Testis (tissue), 2 donors: Measurements from ENCODE around the gene ENTREP1.

Source experiments
- POLR2A ChIP-seq: fragments of 450-650 bp; IDR thresholded peaks from one replicate; pipeline ENCODE4 v1.6.1; 2017; ENCODE audit warnings: antibody characterized with exemption, mild to moderate bottlenecking, moderate library complexity
- TF ChIP-seq, protein P1 (sequence below), 3 experiments: fragments of 450-650 bp in 2 of 3; fragments of 200-600 bp in 1 of 3; sonication (generic) in 1 of 3; IDR thresholded peaks; one replicate each; pipeline ENCODE4 v1.5.1; 2016 to 2019; ENCODE audit warnings: antibody characterized with exemption in 3 of 3, mild to moderate bottlenecking in 2 of 3, moderate library complexity in 1 of 3

DNA sequence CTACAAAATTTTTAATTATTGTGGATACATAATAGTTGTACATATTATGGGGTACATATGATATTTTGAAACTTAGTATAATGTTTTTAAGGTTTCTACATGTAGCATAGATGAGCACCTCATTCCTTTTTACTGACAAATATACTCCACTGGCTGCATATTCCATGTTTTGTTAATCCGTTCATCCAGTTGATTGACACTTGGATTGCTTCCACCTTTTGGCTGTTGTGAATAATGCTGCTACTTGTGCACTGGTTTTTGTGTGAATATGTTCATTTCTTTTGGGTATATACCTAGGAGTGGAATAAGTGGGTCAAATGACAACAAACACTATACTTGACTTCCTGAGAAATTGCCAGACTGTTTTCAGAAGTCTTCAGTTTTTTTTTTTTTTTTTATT, 2.8 kb upstream of the ENTREP1 start:
- TF ChIP-seq POLR2A = no peak
- TF ChIP-seq, protein P1, sequence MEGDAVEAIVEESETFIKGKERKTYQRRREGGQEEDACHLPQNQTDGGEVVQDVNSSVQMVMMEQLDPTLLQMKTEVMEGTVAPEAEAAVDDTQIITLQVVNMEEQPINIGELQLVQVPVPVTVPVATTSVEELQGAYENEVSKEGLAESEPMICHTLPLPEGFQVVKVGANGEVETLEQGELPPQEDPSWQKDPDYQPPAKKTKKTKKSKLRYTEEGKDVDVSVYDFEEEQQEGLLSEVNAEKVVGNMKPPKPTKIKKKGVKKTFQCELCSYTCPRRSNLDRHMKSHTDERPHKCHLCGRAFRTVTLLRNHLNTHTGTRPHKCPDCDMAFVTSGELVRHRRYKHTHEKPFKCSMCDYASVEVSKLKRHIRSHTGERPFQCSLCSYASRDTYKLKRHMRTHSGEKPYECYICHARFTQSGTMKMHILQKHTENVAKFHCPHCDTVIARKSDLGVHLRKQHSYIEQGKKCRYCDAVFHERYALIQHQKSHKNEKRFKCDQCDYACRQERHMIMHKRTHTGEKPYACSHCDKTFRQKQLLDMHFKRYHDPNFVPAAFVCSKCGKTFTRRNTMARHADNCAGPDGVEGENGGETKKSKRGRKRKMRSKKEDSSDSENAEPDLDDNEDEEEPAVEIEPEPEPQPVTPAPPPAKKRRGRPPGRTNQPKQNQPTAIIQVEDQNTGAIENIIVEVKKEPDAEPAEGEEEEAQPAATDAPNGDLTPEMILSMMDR (IDR thresholded peaks at IDR 0.05) = no peak
